Ishikawa (cell line): Measurements from ENCODE around the gene CDC42BPG.

Source experiments
- CEBPB ChIP-seq: IDR thresholded peaks from 2 replicates; pipeline ENCODE4 v1.6.1; 2012
- CREB1 ChIP-seq: IDR thresholded peaks from 2 replicates; pipeline ENCODE4 v1.6.1; 2012; ENCODE audit warnings: low read depth
- EP300 ChIP-seq: IDR thresholded peaks from 2 replicates; pipeline ENCODE4 v1.6.1; 2012; ENCODE audit warnings: borderline replicate concordance
- FOXM1 ChIP-seq: IDR thresholded peaks from 2 replicates; pipeline ENCODE4 v1.6.1; 2012; ENCODE audit warnings: low read depth, borderline replicate concordance
- NFIC ChIP-seq: IDR thresholded peaks from 2 replicates; pipeline ENCODE4 v1.6.1; 2012
- TAF1 ChIP-seq: IDR thresholded peaks from 2 replicates; pipeline ENCODE4 v1.6.1; 2012; ENCODE audit warnings: low read depth, mild to moderate bottlenecking
- TCF12 ChIP-seq: IDR thresholded peaks from 2 replicates; pipeline ENCODE4 v1.6.1; 2012; ENCODE audit warnings: low read depth
- TEAD4 ChIP-seq: IDR thresholded peaks from 2 replicates; pipeline ENCODE4 v1.6.1; 2012
- TF ChIP-seq, protein P1 (sequence below): IDR thresholded peaks from 2 replicates; pipeline ENCODE4 v1.6.1; 2012

DNA sequence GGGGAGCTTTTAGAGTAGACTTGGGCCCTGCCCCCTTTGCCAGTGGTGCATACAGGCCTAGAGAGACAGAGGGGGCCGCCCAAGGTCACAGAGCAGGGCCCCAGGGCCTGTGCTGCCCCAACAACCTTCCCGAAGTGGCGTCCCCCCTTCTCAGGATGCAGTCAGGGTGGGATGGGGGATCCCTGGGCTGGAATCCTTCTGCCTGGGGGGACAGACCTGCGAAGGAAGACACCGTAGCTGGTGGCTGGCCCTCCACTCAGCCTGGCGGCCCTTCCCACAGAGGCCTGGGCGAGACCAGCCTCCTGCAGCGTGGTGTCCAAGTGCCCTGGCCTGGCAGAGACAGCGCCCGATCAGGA is 48.4 kb upstream of the CDC42BPG start:
- TF ChIP-seq EP300 (no peak), FOXM1 (no peak), CEBPB (no peak), NFIC (no peak), CREB1 (no peak), TEAD4 (no peak), TAF1 (no peak), TCF12 (no peak)
- TF ChIP-seq, protein P1, sequence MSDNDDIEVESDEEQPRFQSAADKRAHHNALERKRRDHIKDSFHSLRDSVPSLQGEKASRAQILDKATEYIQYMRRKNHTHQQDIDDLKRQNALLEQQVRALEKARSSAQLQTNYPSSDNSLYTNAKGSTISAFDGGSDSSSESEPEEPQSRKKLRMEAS: no peak
